Stomach (tissue), 4 donors: ENCODE data around the gene CLEC4F.

ENCODE experiments used
- POLR2A ChIP-seq, 4 donors: fragments of 450-650 bp; IDR thresholded peaks; one replicate each; pipeline ENCODE4 v1.6.1; 2016; ENCODE audit warnings: antibody characterized with exemption in 4 of 4, control low read depth in 2 of 4, mild to moderate bottlenecking in 1 of 4, moderate library complexity in 1 of 4
- POLR2AphosphoS5 ChIP-seq, 3 donors: sonication (generic); formaldehyde crosslinking; IDR thresholded peaks; one replicate each; pipeline ENCODE4 v1.6.1; 2016; ENCODE audit warnings: antibody characterized with exemption in 3 of 3
- TF ChIP-seq, protein P1 (sequence below), 7 experiments: fragments of 450-650 bp in 4 of 7; fragments of 200-600 bp in 3 of 7; sonication (generic) in 3 of 7; IDR thresholded peaks; one replicate each; pipeline ENCODE4 v1.5.1; 2016 to 2019; ENCODE audit warnings: antibody characterized with exemption in 7 of 7, control low read depth in 2 of 7, mild to moderate bottlenecking in 1 of 7

DNA sequence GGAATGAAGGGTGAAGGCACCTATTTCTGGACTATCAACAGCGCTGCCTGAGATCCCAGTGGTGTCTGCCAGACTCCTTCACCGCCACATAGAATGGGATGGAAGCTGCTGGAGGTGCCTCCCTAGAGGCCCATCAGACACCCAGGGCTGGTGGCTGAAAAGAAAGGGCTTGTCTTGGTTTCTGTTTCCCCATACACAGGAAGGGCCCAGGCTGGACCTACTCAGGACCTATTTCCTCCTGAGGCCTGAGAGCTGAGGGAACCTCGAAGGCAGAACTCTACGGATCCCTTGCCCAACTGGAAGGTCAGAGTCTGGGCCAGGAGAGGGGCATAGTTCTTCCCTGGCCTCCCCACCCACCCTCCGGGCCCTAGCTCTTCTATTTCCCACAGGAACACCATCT, 2.9 kb upstream of the CLEC4F start:
- TF ChIP-seq, protein P1, sequence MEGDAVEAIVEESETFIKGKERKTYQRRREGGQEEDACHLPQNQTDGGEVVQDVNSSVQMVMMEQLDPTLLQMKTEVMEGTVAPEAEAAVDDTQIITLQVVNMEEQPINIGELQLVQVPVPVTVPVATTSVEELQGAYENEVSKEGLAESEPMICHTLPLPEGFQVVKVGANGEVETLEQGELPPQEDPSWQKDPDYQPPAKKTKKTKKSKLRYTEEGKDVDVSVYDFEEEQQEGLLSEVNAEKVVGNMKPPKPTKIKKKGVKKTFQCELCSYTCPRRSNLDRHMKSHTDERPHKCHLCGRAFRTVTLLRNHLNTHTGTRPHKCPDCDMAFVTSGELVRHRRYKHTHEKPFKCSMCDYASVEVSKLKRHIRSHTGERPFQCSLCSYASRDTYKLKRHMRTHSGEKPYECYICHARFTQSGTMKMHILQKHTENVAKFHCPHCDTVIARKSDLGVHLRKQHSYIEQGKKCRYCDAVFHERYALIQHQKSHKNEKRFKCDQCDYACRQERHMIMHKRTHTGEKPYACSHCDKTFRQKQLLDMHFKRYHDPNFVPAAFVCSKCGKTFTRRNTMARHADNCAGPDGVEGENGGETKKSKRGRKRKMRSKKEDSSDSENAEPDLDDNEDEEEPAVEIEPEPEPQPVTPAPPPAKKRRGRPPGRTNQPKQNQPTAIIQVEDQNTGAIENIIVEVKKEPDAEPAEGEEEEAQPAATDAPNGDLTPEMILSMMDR (IDR thresholded peaks at IDR 0.05), result no peak
- no peak for TF ChIP-seq POLR2A (IDR thresholded peaks at IDR 0.05)
- TF ChIP-seq POLR2AphosphoS5 (IDR thresholded peaks at IDR 0.05), result no peak
